Heart right ventricle (tissue), 16 donors: Measurements from ENCODE around the gene IL6ST. TPM values are rescaled to one million over a fixed set of nuclear protein-coding genes. Genes with fewer than 3 reads are reported as not detected.
"Not testable (repeated sequence)": the region's sequence is repeated elsewhere in the genome, so short reads cannot be mapped to it uniquely, and the experiment has no call there.

Experiments used
- ATAC-seq, 8 donors: fragments of 200-7000 bp; cut with Tn5 transposase; one replicate each; pipeline ENCODE4 v1.9.1; 2020; ENCODE audit warnings: mild to moderate bottlenecking in 8 of 8, moderate library complexity in 8 of 8, moderate number of reproducible peaks in 1 of 8
- DNase-seq, 2 donors: peaks; one replicate each; pipeline ENCODE4 v3.0.0-alpha.2; 2020
- H3K27ac ChIP-seq, 10 donors: fragments of 200-600 bp; sonication (generic) in 2 of 10; one replicate each; pipeline versions ENCODE4 v1.5.0 to v1.8.0; 2020 to 2022; ENCODE audit warnings: mild to moderate bottlenecking in 3 of 10
- H3K27me3 ChIP-seq, 7 donors: fragments of 200-600 bp; one replicate each; pipeline ENCODE4 v1.8.0; 2021 to 2022; ENCODE audit warnings: mild to moderate bottlenecking in 2 of 7
- H3K36me3 ChIP-seq, 9 donors: fragments of 200-600 bp; sonication (generic) in 1 of 9; one replicate each; pipeline versions ENCODE4 v1.5.0 to v1.8.0; 2020 to 2022; ENCODE audit warnings: mild to moderate bottlenecking in 2 of 9
- H3K4me1 ChIP-seq, 9 donors: fragments of 200-600 bp; sonication (generic) in 1 of 9; one replicate each; pipeline versions ENCODE4 v1.5.0 to v1.8.0; 2020 to 2022; ENCODE audit warnings: mild to moderate bottlenecking in 4 of 9
- H3K4me3 ChIP-seq, 10 donors: fragments of 200-600 bp; sonication (generic) in 2 of 10; one replicate each; pipeline versions ENCODE4 v1.5.0 to v1.8.0; 2020 to 2022; ENCODE audit warnings: mild to moderate bottlenecking in 7 of 10, moderate library complexity in 2 of 10
- H3K9me3 ChIP-seq, 11 donors: fragments of 200-600 bp in 10 of 11; sonication (generic) in 2 of 11; one replicate each; pipeline versions ENCODE4 v1.5.0 to v1.8.0; 2013 to 2022; ENCODE audit warnings: mild to moderate bottlenecking in 2 of 11, control low read depth in 1 of 11, moderate library complexity in 1 of 11
- CTCF ChIP-seq, 9 donors: fragments of 200-600 bp; sonication (generic) in 2 of 9; IDR thresholded peaks; one replicate each; pipeline versions ENCODE4 v1.5.0 to v1.8.0; 2021 to 2022; ENCODE audit warnings: antibody characterized with exemption in 9 of 9, mild to moderate bottlenecking in 5 of 9, moderate library complexity in 1 of 9
- WGBS, 2 donors: extraction: QIAGEN DNeasy Blood & Tissue Kit; methylation state at CpG; one replicate each; pipeline ENCODE4 v1.1.7; 2013; ENCODE audit warnings: inconsistent platforms in 1 of 2; 5-methylcytosine and 5-hydroxymethylcytosine counted together
- intact Hi-C, 10 donors: fragments of 100-400 bp; cut with DNase I; formaldehyde crosslinking; loops; one replicate each; pipeline versions ENCODE4 v1.11.1 to v1.14.2; 2022
- polyA plus RNA-seq, 2 donors: library from polyadenylated mRNA; stranded (reverse); fragments of 200-250 nt; gene quantifications; one replicate each; pipeline ENCODE4 v1.2.3, GENCODE V29; 2013
- total RNA-seq, 10 donors: library from RNA; stranded (reverse); fragmentation: NEBNext Ultra II Directional in 3 of 10; extraction: Animal tissue kit (Norgen Biotek cat#: 25700) in 3 of 10; gene quantifications; one replicate each; pipeline versions ENCODE4 v1.2.1 to v1.2.4, GENCODE V29; 2021 to 2023
- donor health status: Arrhythmogenic right ventricular cardiomyopathy.
- donor health status: ischemic (EF 13 %, LVEDD 7.1; RV severe dilation, severe dysfunction).
- donor health status: healthy with polysubstance abuse.
- donor health status: DM: no; HTN: yes; CAD: no.
- donor health status: DM: no; HTN: no; CAD: no.
- donor health status: ischemic (EF 25% LVEDD 6.9; RV normal size, moderate dysfunction).
- donor health status: ischemic (EF 25% LVEDD 5.7; RV mildly dilated, moderate dysfunction).
- donor health status: healthy.
- donor health status: DM: yes; HTN: yes; CAD: no.
- donor health status: Ischemic cardiomyopathy.
- donor health status: ischemic (EF 35%, LVEDD 5.7; RV mildly dilated, moderate dysfunction).
- donor health status: nonischemic (EF 11% LVEDD 7.7; RV severe dilation, severe dysfunction).
- donor health status: DM: yes; HTN: yes; CAD: no.
- donor health status: PGD.
- donor health status: ischemic (EF 29% LVEDD 5.4; RV normal size, mild dysfunction).
- donor health status: nonischemic (EF 23%, LVEDD 6.1; RV moderate dilation, normal function).

IL6ST gene
- total and polyA plus RNA-seq, 12 donors = 23.7 to 190 (median 134) TPM

DNA sequence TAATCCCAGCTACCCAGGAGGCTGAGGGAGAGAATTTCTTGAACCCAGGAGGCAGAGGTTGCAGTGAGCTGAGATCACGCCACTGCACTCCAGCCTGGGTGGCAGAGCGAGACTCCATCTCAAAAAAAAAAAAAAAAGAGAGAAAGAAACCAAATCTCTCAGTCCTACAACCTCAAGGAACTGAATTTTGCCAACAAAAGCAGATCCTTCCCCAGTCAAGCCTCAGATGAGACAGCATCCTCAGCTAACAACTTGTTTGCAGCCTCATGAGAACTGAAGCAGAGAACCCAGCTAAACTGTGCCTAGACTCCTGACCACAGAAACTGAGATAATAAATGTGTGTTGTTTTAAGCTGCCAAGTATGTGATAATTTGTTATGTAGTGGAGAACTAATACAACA is 7.5 kb upstream of the IL6ST start:
- intact Hi-C loops = no loop called here
- DNase-seq (no peak), ATAC-seq (no peak)
- H3K27me3 ChIP-seq = no peaks in the 10 kb centered on the region
- no peak for TF ChIP-seq CTCF (IDR thresholded peaks at IDR 0.05)
- H3K4me3 ChIP-seq = no peak overlapping the region
- H3K27ac ChIP-seq = no peak overlapping the region
- peaks cover 0 to 23% (median 2%) of the 10 kb centered on the region in 11 donors for H3K9me3 ChIP-seq
- peaks cover 0 to 4% (median 0%) of the 10 kb centered on the region in 9 donors for H3K4me1 ChIP-seq
- no peaks in the 10 kb centered on the region for H3K36me3 ChIP-seq
- WGBS, 2 donors = 95% methylated on average over 2 of the region's 2 CpGs

GRCh38 chr5:56000221-56000620 is 5.5 kb upstream of the IL6ST start:
- Histone ChIP-seq H3K9me3 (peaks cover 0 to 23% (median 2%) of the 10 kb centered on the region in 11 donors), H3K4me1 (peaks cover 0 to 22% (median 7%) of the 10 kb centered on the region in 9 donors)
- ATAC-seq, H3K27ac ChIP-seq, H3K4me3 ChIP-seq, H3K36me3 ChIP-seq, intact Hi-C loops, H3K27me3 ChIP-seq, DNase-seq: not testable (repeated sequence)
- WGBS, 2 donors = 83 to 86% methylated on average over 5 of the region's 5 CpGs

GRCh38 chr5:55998966-55999365 is 4.2 kb upstream of the IL6ST start:
- no peak for DNase-seq
- 86 to 92% methylated on average over 6 of the region's 6 CpGs for WGBS, 2 donors
- Histone ChIP-seq H3K27ac (no peak overlapping the region), H3K9me3 (peaks cover 0 to 23% (median 2%) of the 10 kb centered on the region in 11 donors), H3K27me3 (no peaks in the 10 kb centered on the region), H3K36me3 (no peaks in the 10 kb centered on the region), H3K4me1 (peaks cover 0 to 23% (median 7%) of the 10 kb centered on the region in 9 donors), H3K4me3 (no peak overlapping the region)
- no peak for ATAC-seq
- intact Hi-C loops = loop anchor here in 3 of 10 donors (5.0 to 10.0 kb wide), 4 partner anchors 48 to 818 kb away; partner anchors contain the start of gene MAP3K1 (in 1 of the 3)
- no peak for TF ChIP-seq CTCF (IDR thresholded peaks at IDR 0.05)

DNA sequence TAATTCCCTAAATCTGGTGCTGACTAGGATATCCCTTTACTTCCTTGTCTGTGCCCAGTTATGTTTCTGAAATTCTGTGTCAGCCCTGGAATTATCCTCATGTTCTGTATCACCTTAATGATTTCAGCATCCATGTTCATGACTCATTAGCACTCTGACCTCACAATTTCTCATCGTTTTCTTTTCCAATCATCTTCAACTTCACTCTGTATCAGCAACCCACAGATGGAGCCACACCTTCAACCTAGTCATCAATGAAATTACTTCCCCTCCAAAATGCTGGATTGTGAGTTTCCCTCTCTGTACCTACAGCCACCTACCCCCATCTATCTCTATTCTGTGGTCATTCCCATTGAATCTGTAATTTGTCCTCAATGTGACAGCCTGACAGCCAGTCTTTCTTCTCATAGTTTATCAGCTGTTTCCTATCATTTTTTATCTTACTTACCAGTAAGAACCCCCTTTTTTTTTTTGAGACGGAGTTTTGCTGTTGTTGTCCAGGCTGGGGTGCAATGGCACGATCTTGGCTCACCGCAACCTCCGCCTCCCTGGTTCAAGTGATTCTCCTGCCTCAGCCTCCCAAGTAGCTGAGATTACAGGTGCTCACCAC is 3.1 kb upstream of the IL6ST start:
- DNase-seq (no peak), ATAC-seq (no peak)
- intact Hi-C loops = loop anchor here in 3 of 10 donors (5.0 to 10.0 kb wide), 4 partner anchors 49 to 819 kb away; partner anchors contain the start of gene MAP3K1 (in 1 of the 3)
- Histone ChIP-seq H3K27ac (no peak overlapping the region), H3K4me1 (peaks cover 0 to 29% (median 12%) of the 10 kb centered on the region in 9 donors), H3K27me3 (no peaks in the 10 kb centered on the region), H3K36me3 (no peaks in the 10 kb centered on the region), H3K4me3 (no peak overlapping the region), H3K9me3 (peaks cover 0 to 18% (median 2%) of the 10 kb centered on the region in 11 donors)
- WGBS, 2 donors = 80 to 81% methylated on average over 5 of the region's 5 CpGs
- no peak for TF ChIP-seq CTCF (IDR thresholded peaks at IDR 0.05)
